ENCODE data around the gene BCL11A.

BCL11A gene

DNA sequence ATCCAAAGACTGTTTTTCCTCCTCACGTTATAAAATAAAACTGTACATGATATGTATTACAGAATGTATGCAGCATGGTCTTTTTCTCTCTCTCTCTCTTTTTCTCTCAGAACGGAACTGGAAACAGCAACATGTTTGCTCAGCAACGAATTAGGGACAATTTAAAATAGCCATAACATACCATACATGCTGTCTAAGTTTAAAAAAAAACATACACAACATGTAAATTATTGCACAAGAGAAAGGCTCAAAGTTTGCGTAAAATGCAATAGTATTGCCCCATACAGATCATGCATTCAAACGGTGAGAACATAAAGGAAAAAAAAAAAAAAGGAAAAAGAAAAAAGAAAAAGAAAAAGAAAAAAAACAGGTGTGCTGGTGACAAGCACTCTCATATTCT lies 93.6 kb downstream of the BCL11A start:
- Histone ChIP-seq H3K4me1 (ENCODE audit: insufficient read depth, low read length) (peaks cover 4% of the 10 kb centered on the region; the same call in 1 of the 2 replicates), H3K27me3 (ENCODE audit: insufficient read depth, low read length) (no peaks in the 10 kb centered on the region), H3K4me3 (ENCODE audit: low read length) (no peak overlapping the region), H3K9ac (ENCODE audit: low read depth, low read length) (no peak overlapping the region), H3K27ac (ENCODE audit: low read depth, low read length) (no peak overlapping the region), H3K36me3 (ENCODE audit: insufficient read depth, low read length) (peaks cover 39% of the 10 kb centered on the region), H3K9me3 (ENCODE audit: insufficient read depth, low read depth, low read length) (no peaks in the 10 kb centered on the region)
- 97% methylated on average over 4 of the region's 5 CpGs for WGBS

DNA sequence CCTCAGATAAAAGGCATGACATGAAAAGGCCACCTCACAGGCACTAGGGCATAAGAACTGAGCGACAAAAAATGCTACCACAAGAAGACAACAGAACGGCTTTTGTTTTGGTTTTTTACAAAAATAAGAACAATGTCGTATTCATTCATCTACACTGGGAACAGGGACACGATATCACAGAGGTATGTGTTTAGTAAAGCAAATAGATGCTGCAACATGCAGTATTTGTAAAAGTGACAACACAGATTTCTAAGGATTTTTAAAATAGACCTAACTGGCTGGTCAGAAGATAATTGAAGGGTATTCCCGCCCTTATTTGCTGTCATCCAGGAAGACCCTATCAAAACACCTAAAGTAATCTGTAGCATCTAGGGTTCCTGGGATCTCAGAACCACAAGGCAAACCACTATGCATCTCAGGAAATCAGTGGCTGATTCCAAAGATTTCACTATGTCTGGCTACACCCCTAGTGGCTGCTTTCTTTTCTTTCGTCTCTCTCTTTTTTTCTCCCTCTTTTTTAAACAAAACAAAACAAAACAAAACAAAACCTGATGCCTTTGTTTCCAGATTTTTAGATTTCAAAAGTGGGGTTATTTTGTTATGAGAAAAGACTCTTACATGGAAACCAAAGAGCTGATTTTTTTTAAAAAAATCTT lies 97.2 kb downstream of the BCL11A start:
- Histone ChIP-seq H3K36me3 (ENCODE audit: insufficient read depth, low read length) (peaks cover 27% of the 10 kb centered on the region), H3K9me3 (ENCODE audit: insufficient read depth, low read depth, low read length) (no peaks in the 10 kb centered on the region), H3K9ac (ENCODE audit: low read depth, low read length) (no peak overlapping the region), H3K27me3 (ENCODE audit: insufficient read depth, low read length) (no peaks in the 10 kb centered on the region), H3K4me3 (ENCODE audit: low read length) (no peak overlapping the region), H3K4me1 (ENCODE audit: insufficient read depth, low read length) (peaks cover 35% of the 10 kb centered on the region), H3K27ac (ENCODE audit: low read depth, low read length) (no peak overlapping the region)
- 93% methylated on average over 6 of the region's 6 CpGs for WGBS

DNA sequence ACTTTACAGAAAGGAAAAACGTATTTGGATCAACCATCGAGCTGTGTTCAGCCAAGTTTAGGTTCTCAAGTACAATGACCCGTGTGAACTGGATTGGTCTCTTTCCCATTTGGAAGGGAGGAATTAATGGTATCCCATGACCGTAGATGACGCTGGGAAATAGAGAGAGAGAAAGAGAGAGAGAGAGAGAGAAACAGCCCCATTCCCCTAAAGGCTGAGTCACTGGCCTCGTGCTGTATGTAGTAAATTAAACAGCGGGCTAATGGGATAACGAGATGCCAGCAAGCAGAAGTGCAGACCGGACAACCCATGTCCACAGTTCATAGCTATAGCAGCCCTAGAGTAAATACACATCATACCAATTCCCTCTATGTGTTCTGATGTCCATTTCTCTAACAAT lies 99.6 kb downstream of the BCL11A start:
- no peak overlapping the region for H3K4me3 ChIP-seq (ENCODE audit: low read length)
- no peaks in the 10 kb centered on the region for H3K9me3 ChIP-seq (ENCODE audit: insufficient read depth, low read depth, low read length)
- peaks cover 5% of the 10 kb centered on the region; the same call in 1 of the 2 replicates for H3K36me3 ChIP-seq (ENCODE audit: insufficient read depth, low read length)
- H3K4me1 ChIP-seq (ENCODE audit: insufficient read depth, low read length), result peaks cover 35% of the 10 kb centered on the region
- 74% methylated on average over 9 of the region's 9 CpGs for WGBS
- no peak overlapping the region for H3K9ac ChIP-seq (ENCODE audit: low read depth, low read length)
- H3K27ac ChIP-seq (ENCODE audit: low read depth, low read length), result no peak overlapping the region; the same call in 1 of the 2 replicates
- H3K27me3 ChIP-seq (ENCODE audit: insufficient read depth, low read length), result no peaks in the 10 kb centered on the region

DNA sequence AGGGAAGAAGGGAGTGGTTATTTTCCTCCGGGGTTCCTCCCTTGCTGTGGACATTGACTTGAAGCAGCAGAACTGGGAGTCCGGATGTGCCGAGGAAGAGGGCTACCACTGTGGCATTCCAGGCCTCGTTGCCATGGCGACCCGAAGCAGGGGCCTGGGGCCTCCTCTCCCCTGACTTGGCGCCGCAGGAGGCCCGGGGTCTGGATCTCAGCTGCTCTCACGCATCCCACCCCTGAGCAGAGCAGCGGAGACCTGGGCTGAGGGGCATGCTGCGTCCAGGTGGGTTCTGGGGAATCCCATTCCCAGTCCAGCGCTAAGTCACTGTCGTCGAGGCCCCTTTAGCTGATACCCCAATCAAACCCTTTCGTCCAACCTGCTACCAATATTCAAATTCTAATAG lies 100.2 kb downstream of the BCL11A start:
- 38% methylated on average over 16 of the region's 16 CpGs for WGBS
- peaks cover 35% of the 10 kb centered on the region for H3K4me1 ChIP-seq (ENCODE audit: insufficient read depth, low read length)
- no peak overlapping the region; the same call in 1 of the 2 replicates for H3K9ac ChIP-seq (ENCODE audit: low read depth, low read length)

DNA sequence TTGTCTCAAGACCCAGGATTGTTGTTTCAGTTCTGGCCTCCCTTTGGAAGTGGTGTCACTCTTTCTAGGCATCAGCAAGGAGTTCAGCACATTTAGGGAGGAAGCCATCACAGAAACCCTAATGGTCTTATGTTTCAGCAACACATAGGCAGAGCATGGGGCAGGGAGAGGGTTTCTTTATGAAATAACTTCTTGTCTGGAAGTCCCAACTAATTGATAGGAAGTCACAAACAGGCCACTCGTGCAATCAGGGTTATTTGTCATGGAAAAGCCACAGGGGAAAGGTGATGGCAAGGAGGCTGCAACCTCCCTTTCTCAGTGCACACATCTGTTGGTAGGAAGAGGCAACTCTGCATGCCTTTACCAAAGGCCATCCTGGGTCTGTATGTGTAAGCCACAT lies 103.0 kb downstream of the BCL11A start:
- Histone ChIP-seq H3K9ac (ENCODE audit: low read depth, low read length) (no peak overlapping the region), H3K27ac (ENCODE audit: low read depth, low read length) (no peak overlapping the region; the same call in 1 of the 2 replicates), H3K9me3 (ENCODE audit: insufficient read depth, low read depth, low read length) (no peaks in the 10 kb centered on the region), H3K36me3 (ENCODE audit: insufficient read depth, low read length) (no peaks in the 10 kb centered on the region), H3K4me3 (ENCODE audit: low read length) (no peak overlapping the region), H3K4me1 (ENCODE audit: insufficient read depth, low read length) (peaks cover 41% of the 10 kb centered on the region), H3K27me3 (ENCODE audit: insufficient read depth, low read length) (no peaks in the 10 kb centered on the region)
- WGBS, result 86% methylated on average over 1 of the region's 1 CpG

More for the DNA sequence above, 100.2 kb downstream of the BCL11A start:
- Histone ChIP-seq H3K36me3 (ENCODE audit: insufficient read depth, low read length) (no peaks in the 10 kb centered on the region; the same call in 1 of the 2 replicates), H3K27me3 (ENCODE audit: insufficient read depth, low read length) (no peaks in the 10 kb centered on the region), H3K9me3 (ENCODE audit: insufficient read depth, low read depth, low read length) (no peaks in the 10 kb centered on the region), H3K4me3 (ENCODE audit: low read length) (peak overlapping the region; percentile 10; the same call in 1 of the 2 replicates), H3K27ac (ENCODE audit: low read depth, low read length) (no peak overlapping the region)

DNA sequence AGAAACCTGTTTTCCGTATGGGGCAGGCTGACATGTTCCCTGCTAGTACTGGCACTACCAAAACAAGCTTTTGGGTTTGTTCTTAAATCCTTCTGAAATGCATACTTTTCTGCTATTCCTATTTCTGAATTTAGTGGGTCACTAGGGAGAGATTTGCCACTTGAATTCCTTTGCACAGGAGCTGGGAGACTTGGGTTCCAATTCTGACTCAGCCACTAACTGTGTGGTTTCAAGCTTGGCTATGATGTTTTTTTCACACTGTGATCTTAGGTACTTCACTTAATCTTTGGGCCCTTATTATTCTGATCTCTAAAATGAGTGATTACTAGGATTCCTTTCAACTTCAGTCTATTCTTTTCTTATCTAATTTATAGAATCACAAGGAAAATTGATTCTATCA lies 105.5 kb downstream of the BCL11A start:
- Histone ChIP-seq H3K27me3 (ENCODE audit: insufficient read depth, low read length) (no peaks in the 10 kb centered on the region), H3K27ac (ENCODE audit: low read depth, low read length) (no peak overlapping the region), H3K9ac (ENCODE audit: low read depth, low read length) (no peak overlapping the region), H3K36me3 (ENCODE audit: insufficient read depth, low read length) (no peaks in the 10 kb centered on the region), H3K4me1 (ENCODE audit: insufficient read depth, low read length) (peaks cover 25% of the 10 kb centered on the region), H3K9me3 (ENCODE audit: insufficient read depth, low read depth, low read length) (no peaks in the 10 kb centered on the region), H3K4me3 (ENCODE audit: low read length) (no peak overlapping the region)
- 93% methylated on average over 1 of the region's 1 CpG for WGBS

DNA sequence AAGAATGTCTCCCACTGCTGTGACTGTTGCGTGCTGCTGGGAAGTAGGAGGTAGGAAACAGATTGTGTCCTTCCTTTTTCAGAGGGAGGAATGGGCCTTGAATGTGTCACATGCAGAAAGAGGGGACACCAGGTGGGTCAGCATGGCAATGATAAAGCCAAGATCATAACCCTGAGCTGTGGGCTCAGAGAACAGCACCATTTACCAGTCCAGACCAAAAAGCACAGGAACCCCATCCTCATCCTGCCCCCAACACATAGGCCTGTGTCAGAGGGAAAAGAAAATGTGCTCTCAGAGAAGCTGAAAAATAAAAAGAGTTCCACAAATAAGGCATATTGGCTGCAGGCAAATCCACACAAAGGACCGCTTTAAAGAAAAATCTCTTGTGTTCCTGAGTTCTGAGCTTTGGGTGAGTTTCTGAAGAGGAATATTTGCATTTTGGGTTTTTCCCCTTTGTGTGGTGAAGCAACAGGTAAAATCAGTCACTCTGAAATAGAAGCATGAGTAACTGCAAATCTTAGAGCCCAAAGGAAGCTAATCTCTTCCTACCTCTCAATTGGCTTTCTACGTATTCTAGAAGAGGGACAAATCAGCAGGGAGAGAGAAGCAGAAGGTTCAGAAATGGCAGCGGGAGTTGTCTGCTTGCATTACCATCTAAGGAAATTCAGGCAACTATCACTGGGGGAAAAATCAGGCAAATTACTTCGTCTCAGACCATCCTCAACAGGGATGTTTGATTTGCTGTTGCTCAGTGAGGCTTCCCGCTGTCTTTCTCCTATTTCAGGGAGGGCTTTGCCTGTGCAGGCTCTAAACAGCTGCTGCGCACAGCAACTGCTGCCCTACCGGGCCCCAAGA lies 106.8 kb downstream of the BCL11A start:
- Histone ChIP-seq H3K27me3 (ENCODE audit: insufficient read depth, low read length) (no peaks in the 10 kb centered on the region), H3K27ac (ENCODE audit: low read depth, low read length) (no peak overlapping the region)
- 90% methylated on average over 8 of the region's 8 CpGs for WGBS

DNA sequence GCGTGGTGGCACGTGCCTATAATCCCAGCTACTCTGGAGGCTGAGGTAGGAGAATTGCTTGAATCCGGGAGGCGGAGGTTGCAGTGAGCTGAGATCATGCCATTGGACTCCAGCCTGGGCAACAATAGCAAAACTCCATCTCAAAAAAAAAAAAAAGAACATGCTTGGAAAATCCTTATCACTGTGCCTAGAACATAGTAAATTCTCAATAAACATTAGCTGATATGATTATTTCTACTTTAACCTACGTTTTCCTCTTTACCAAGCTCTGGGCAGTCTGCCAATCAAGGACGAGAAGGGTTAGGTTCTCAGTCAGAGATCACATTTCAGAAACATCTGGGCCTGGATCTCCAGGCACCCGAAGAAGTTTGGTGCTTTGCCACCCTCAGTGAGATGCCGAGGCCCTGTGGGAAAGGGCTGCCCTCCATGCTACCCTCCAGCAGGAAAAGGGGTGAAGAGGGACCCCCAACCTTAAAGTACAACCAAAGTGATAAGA lies 107.7 kb downstream of the BCL11A start:
- no peak overlapping the region for H3K9ac ChIP-seq (ENCODE audit: low read depth, low read length)
- no peaks in the 10 kb centered on the region for H3K27me3 ChIP-seq (ENCODE audit: insufficient read depth, low read length)
- H3K36me3 ChIP-seq (ENCODE audit: insufficient read depth, low read length), result no peaks in the 10 kb centered on the region
- peaks cover 10% of the 10 kb centered on the region for H3K4me1 ChIP-seq (ENCODE audit: insufficient read depth, low read length)
- WGBS, result 89% methylated on average over 8 of the region's 8 CpGs
- H3K9me3 ChIP-seq (ENCODE audit: insufficient read depth, low read depth, low read length), result no peaks in the 10 kb centered on the region
- H3K27ac ChIP-seq (ENCODE audit: low read depth, low read length), result no peak overlapping the region
- no peak overlapping the region for H3K4me3 ChIP-seq (ENCODE audit: low read length)

More for the DNA sequence above, 106.8 kb downstream of the BCL11A start:
- H3K9me3 ChIP-seq (ENCODE audit: insufficient read depth, low read depth, low read length), result no peaks in the 10 kb centered on the region
- no peaks in the 10 kb centered on the region for H3K36me3 ChIP-seq (ENCODE audit: insufficient read depth, low read length)
- no peak overlapping the region for H3K4me3 ChIP-seq (ENCODE audit: low read length)
- no peak overlapping the region for H3K9ac ChIP-seq (ENCODE audit: low read depth, low read length)
- H3K4me1 ChIP-seq (ENCODE audit: insufficient read depth, low read length), result peaks cover 12% of the 10 kb centered on the region

DNA sequence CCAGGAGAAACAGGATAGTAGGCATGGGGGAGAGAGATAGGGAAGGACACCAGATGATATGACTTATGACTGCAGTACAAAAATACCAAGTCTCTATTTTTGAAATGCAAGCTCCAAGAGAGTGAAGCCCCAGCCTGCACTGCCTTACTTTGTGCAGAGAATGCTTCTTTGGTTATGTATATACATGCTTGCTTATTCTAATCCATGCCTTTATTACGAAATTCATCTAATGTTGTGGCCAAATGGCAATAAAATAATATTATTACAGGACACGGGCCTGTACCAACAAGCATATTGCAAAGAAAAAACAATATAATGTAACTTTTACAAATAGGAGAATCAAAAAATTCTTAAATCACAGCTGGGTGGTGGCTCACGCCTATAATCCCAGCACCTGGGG lies 110.8 kb downstream of the BCL11A start:
- H3K9ac ChIP-seq (ENCODE audit: low read depth, low read length), result no peak overlapping the region
- H3K9me3 ChIP-seq (ENCODE audit: insufficient read depth, low read depth, low read length), result no peaks in the 10 kb centered on the region
- no peaks in the 10 kb centered on the region for H3K27me3 ChIP-seq (ENCODE audit: insufficient read depth, low read length)
- no peaks in the 10 kb centered on the region for H3K36me3 ChIP-seq (ENCODE audit: insufficient read depth, low read length)
- peaks cover 18% of the 10 kb centered on the region for H3K4me1 ChIP-seq (ENCODE audit: insufficient read depth, low read length)
- 78% methylated on average over 1 of the region's 3 CpGs for WGBS
- H3K4me3 ChIP-seq (ENCODE audit: low read length), result no peak overlapping the region
- H3K27ac ChIP-seq (ENCODE audit: low read depth, low read length), result no peak overlapping the region

DNA sequence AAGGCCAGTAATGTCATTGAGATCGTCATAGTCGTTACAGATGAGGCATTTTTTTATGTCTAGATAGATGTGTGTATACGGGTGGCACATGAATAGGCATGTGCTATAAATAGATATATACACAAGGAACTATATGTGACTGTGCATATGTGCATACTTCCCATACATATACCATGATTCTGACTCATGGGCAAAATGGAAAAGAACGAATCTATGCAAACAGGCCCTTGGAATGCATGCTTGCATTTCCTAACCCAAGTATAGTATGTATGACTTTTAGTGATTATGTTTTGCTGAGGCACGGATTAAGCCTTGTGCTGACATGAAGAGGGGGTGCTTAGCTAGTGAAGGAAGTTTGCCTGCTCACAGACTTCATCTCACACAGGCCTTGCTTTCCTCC lies 111.7 kb downstream of the BCL11A start:
- H3K27ac ChIP-seq (ENCODE audit: low read depth, low read length), result no peak overlapping the region
- no peaks in the 10 kb centered on the region for H3K9me3 ChIP-seq (ENCODE audit: insufficient read depth, low read depth, low read length)
- 90% methylated on average over 5 of the region's 5 CpGs for WGBS
- no peak overlapping the region for H3K4me3 ChIP-seq (ENCODE audit: low read length)
- no peaks in the 10 kb centered on the region for H3K27me3 ChIP-seq (ENCODE audit: insufficient read depth, low read length)
- no peak overlapping the region for H3K9ac ChIP-seq (ENCODE audit: low read depth, low read length)
- peaks cover 24% of the 10 kb centered on the region for H3K4me1 ChIP-seq (ENCODE audit: insufficient read depth, low read length)
- H3K36me3 ChIP-seq (ENCODE audit: insufficient read depth, low read length), result no peaks in the 10 kb centered on the region

DNA sequence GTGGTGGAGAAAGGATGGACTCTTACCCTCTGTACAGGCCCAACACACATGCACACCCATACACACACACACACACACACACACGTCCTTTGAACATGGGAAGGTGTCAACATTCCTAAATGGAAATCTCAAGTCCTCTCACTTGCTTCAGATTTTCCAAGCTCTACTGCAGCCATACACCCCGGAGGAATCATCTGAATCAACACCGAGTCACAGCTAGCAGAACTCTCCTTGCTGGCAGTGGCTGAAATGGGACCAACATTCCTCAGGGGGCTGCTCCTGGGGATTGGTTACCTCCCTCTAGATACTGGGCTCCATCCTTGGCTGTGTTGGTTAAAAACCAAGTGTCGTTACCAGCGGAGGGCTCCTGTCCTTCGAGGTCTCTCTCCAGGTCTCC lies 112.7 kb downstream of the BCL11A start:
- H3K36me3 ChIP-seq (ENCODE audit: insufficient read depth, low read length), result no peaks in the 10 kb centered on the region
- no peak overlapping the region for H3K27ac ChIP-seq (ENCODE audit: low read depth, low read length)
- 84% methylated on average over 6 of the region's 6 CpGs for WGBS
- no peaks in the 10 kb centered on the region for H3K27me3 ChIP-seq (ENCODE audit: insufficient read depth, low read length)
- no peak overlapping the region for H3K4me3 ChIP-seq (ENCODE audit: low read length)
- H3K4me1 ChIP-seq (ENCODE audit: insufficient read depth, low read length), result peaks cover 14% of the 10 kb centered on the region
- H3K9me3 ChIP-seq (ENCODE audit: insufficient read depth, low read depth, low read length), result no peaks in the 10 kb centered on the region
- no peak overlapping the region for H3K9ac ChIP-seq (ENCODE audit: low read depth, low read length)
